ENCODE data around the gene AGPAT3. TPM values are rescaled to one million over a fixed set of nuclear protein-coding genes. Genes with fewer than 3 reads are reported as not detected.

The AGPAT3 gene
- polyA plus RNA-seq, 2 donors, result 15.3 to 18.6 TPM

DNA sequence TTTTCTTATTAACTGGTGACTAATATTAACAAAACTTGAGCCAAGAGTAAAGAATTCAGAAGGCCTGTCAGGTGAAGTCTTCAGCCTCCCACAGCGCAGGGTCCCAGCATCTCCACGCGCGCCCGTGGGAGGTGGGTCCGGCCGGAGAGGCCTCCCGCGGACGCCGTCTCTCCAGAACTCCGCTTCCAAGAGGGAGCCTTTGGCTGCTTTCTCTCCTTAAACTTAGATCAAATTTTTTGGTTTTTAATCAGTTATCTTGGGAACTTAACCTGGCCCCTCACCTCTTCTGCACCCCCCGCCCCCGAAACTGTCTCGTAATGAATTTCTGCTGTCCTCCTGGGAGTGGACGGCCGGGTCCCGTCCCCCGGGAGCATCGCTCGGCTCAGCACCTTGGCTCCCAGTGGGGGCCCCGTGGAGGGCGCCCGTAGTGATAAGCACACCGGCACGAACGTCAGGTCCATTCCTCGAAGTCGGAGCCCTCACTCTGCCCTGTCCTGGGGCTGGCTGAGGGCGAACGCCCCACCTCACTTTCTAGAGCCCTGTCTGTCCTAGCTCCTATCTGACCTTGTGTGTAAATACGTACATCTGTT lies 117.6 kb downstream of the AGPAT3 start:
- Histone ChIP-seq H3K27ac (ENCODE audit: low read depth in 2 of 2, low read length in 1 of 2) (no peak overlapping the region), H3K9me3 (ENCODE audit: control insufficient read depth in 2 of 2, insufficient read depth in 1 of 2, low read depth in 1 of 2, low read length in 1 of 2) (no peaks in the 10 kb centered on the region), H3K4me1 (ENCODE audit: control insufficient read depth in 2 of 2, insufficient read depth in 2 of 2, low read length in 1 of 2) (no peaks in the 10 kb centered on the region), H3K27me3 (ENCODE audit: control insufficient read depth in 1 of 2, insufficient read depth in 2 of 2, low read length in 2 of 2) (no peaks in the 10 kb centered on the region), H3K4me3 (ENCODE audit: low read depth in 1 of 2, low read length in 2 of 2) (no peak overlapping the region), H3K36me3 (ENCODE audit: control insufficient read depth in 2 of 2, insufficient read depth in 2 of 2, low read length in 1 of 2) (peaks cover 0 to 34% of the 10 kb centered on the region in 2 donors)
- WGBS, 2 donors, result 94 to 95% methylated on average over 32 of the region's 32 CpGs

DNA sequence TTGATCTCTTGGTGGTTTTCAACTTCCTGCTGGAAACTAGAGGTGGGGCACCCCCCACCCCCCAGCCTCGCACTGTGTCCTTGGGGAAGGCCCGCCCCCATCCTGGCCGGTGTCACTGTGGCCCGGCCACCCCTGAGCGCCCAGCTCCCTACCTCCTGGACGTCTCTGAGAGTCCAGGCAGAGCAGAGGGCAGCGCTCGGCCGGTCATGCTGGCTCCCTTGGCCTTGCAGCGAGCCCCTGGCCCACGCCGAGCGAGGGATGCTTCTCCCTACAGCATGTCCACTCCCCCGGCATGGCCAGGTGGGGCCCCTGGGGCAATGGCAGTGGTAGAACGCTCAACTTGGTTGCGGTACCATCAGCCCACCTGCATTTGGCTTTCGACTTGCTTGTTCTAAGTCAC lies 118.4 kb downstream of the AGPAT3 start:
- H3K4me1 ChIP-seq (ENCODE audit: control insufficient read depth in 2 of 2, insufficient read depth in 2 of 2, low read length in 1 of 2), result peaks cover 0 to 3% of the 10 kb centered on the region in 2 donors
- no peak overlapping the region for H3K4me3 ChIP-seq (ENCODE audit: low read depth in 1 of 2, low read length in 2 of 2)
- peaks cover 0 to 28% of the 10 kb centered on the region in 2 donors for H3K36me3 ChIP-seq (ENCODE audit: control insufficient read depth in 2 of 2, insufficient read depth in 2 of 2, low read length in 1 of 2)
- 88 to 94% methylated on average over 17 of the region's 17 CpGs for WGBS, 2 donors
- H3K9me3 ChIP-seq (ENCODE audit: control insufficient read depth in 2 of 2, insufficient read depth in 1 of 2, low read depth in 1 of 2, low read length in 1 of 2), result no peaks in the 10 kb centered on the region
- no peaks in the 10 kb centered on the region for H3K27me3 ChIP-seq (ENCODE audit: control insufficient read depth in 1 of 2, insufficient read depth in 2 of 2, low read length in 2 of 2)
- H3K27ac ChIP-seq (ENCODE audit: low read depth in 2 of 2, low read length in 1 of 2), result no peak overlapping the region

DNA sequence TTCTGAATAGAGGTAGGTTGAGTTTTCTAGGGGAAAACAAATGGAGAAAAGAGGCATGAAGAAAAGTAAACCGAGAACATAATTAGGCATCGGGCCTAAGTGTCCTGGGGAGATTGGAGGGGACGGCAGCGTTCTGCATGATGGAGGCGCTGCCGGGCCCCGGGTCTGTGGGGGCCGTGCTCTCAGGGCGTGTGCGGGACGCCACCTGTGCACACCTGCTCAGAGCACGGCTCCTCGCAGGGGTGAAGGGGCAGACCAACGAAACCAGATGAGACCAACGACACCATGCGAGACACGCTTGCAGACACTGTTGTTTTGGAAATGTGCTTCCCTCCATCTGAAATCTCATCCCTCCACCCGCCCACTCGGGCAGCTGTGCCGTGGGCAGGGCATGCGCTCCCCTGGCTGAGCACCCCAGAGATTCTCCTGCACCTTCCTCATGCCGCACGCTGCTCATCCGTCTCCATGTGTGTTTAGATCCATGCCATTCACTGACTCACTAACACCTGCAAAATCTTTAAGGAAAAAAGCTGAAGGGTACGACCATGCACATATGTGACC lies 118.9 kb downstream of the AGPAT3 start:
- H3K4me3 ChIP-seq (ENCODE audit: low read depth in 1 of 2, low read length in 2 of 2), result no peak overlapping the region
- H3K27me3 ChIP-seq (ENCODE audit: control insufficient read depth in 1 of 2, insufficient read depth in 2 of 2, low read length in 2 of 2), result no peaks in the 10 kb centered on the region
- peaks cover 0 to 28% of the 10 kb centered on the region in 2 donors for H3K36me3 ChIP-seq (ENCODE audit: control insufficient read depth in 2 of 2, insufficient read depth in 2 of 2, low read length in 1 of 2)
- WGBS, 2 donors, result 91% methylated on average over 25 of the region's 25 CpGs
- H3K27ac ChIP-seq (ENCODE audit: low read depth in 2 of 2, low read length in 1 of 2), result no peak overlapping the region
- H3K9me3 ChIP-seq (ENCODE audit: control insufficient read depth in 2 of 2, insufficient read depth in 1 of 2, low read depth in 1 of 2, low read length in 1 of 2), result no peaks in the 10 kb centered on the region
- H3K4me1 ChIP-seq (ENCODE audit: control insufficient read depth in 2 of 2, insufficient read depth in 2 of 2, low read length in 1 of 2), result peaks cover 0 to 3% of the 10 kb centered on the region in 2 donors

DNA sequence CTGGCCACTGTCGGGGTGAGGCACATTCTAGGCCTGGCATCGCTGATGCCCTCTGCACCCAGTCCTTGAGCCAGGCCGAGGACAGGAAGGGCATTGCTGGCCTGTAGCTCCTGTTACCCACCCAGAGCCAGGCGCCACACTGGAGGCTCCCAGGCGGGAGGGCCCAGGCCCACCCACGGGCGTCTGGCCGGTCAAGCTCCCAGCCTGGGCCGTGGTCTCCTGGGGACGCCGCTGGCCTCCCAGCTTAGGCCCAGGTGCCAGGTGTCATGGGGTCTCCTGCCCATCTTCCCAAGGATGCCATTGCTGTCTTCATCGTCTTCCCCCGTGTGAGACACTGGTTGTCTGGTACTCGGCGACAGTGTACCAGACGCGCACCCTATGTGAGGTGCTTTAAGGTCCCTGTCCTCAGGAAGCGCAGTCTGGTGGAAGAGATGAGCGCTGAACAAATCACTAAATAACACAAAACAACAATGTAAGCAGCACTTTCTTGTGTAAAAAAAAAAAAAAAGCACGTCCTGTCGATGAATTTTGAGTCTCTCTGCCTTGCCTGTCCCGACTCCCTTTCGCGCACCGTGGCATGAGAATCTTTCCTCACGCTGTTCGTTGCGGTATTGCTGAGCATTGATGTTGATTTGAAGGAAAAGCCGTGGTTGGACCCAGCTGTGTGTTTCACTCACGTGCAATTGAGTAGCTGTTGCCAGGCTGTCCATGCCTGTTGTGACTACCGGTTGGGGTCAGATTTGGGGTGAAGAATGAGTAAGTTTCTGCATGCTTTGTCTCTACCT lies 120.1 kb downstream of the AGPAT3 start:
- H3K9me3 ChIP-seq (ENCODE audit: control insufficient read depth in 2 of 2, insufficient read depth in 1 of 2, low read depth in 1 of 2, low read length in 1 of 2), result no peaks in the 10 kb centered on the region
- 87 to 88% methylated on average over 31 of the region's 31 CpGs for WGBS, 2 donors
- no peak overlapping the region for H3K4me3 ChIP-seq (ENCODE audit: low read depth in 1 of 2, low read length in 2 of 2)
- H3K27ac ChIP-seq (ENCODE audit: low read depth in 2 of 2, low read length in 1 of 2), result no peak overlapping the region
- H3K4me1 ChIP-seq (ENCODE audit: control insufficient read depth in 2 of 2, insufficient read depth in 2 of 2, low read length in 1 of 2), result peaks cover 0 to 3% of the 10 kb centered on the region in 2 donors
- peaks cover 0 to 23% of the 10 kb centered on the region in 2 donors for H3K36me3 ChIP-seq (ENCODE audit: control insufficient read depth in 2 of 2, insufficient read depth in 2 of 2, low read length in 1 of 2)
- H3K27me3 ChIP-seq (ENCODE audit: control insufficient read depth in 1 of 2, insufficient read depth in 2 of 2, low read length in 2 of 2), result no peaks in the 10 kb centered on the region

DNA sequence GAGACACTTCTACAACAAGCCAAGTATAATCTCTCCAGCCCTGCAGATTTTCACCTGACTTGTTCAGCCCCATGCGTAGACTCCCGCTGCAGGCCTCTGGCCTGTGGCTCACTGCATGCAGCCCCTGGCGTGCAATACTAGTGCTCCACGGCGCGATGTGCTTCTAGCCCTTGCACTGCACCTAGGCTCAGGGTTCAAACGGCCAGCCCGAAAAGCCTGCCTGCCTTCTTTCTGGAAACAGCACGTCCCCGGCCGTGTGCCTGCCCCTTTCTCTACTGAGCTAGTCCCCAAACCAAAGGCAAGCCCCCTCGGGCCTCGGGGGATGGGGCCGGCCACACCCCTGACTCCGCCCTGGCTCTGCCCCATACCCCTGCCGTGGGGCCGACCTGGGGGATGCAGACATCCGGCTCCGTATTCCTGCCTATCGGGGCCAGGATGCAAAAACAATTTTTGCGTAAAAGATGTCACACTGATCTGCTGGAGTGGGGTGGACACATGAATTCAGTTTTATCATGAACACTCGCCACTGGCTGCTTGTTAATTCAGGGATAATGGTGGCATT lies 120.7 kb downstream of the AGPAT3 start:
- H3K36me3 ChIP-seq (ENCODE audit: control insufficient read depth in 2 of 2, insufficient read depth in 2 of 2, low read length in 1 of 2), result peaks cover 0 to 20% of the 10 kb centered on the region in 2 donors
- H3K27me3 ChIP-seq (ENCODE audit: control insufficient read depth in 1 of 2, insufficient read depth in 2 of 2, low read length in 2 of 2), result no peaks in the 10 kb centered on the region
- H3K4me3 ChIP-seq (ENCODE audit: low read depth in 1 of 2, low read length in 2 of 2), result no peak overlapping the region
- no peak overlapping the region for H3K27ac ChIP-seq (ENCODE audit: low read depth in 2 of 2, low read length in 1 of 2)
- peaks cover 0 to 3% of the 10 kb centered on the region in 2 donors for H3K4me1 ChIP-seq (ENCODE audit: control insufficient read depth in 2 of 2, insufficient read depth in 2 of 2, low read length in 1 of 2)
- H3K9me3 ChIP-seq (ENCODE audit: control insufficient read depth in 2 of 2, insufficient read depth in 1 of 2, low read depth in 1 of 2, low read length in 1 of 2), result no peaks in the 10 kb centered on the region
- 30 to 36% methylated on average over 22 of the region's 22 CpGs for WGBS, 2 donors

GRCh38 chr21:43986544-43987451 lies 121.8 kb downstream of the AGPAT3 start:
- Histone ChIP-seq H3K4me3 (ENCODE audit: low read depth in 1 of 2, low read length in 2 of 2) (no peak overlapping the region), H3K4me1 (ENCODE audit: control insufficient read depth in 2 of 2, insufficient read depth in 2 of 2, low read length in 1 of 2) (peaks cover 0 to 3% of the 10 kb centered on the region in 2 donors), H3K9me3 (ENCODE audit: control insufficient read depth in 2 of 2, insufficient read depth in 1 of 2, low read depth in 1 of 2, low read length in 1 of 2) (no peaks in the 10 kb centered on the region), H3K36me3 (ENCODE audit: control insufficient read depth in 2 of 2, insufficient read depth in 2 of 2, low read length in 1 of 2) (peaks cover 0 to 11% of the 10 kb centered on the region in 2 donors), H3K27me3 (ENCODE audit: control insufficient read depth in 1 of 2, insufficient read depth in 2 of 2, low read length in 2 of 2) (no peaks in the 10 kb centered on the region), H3K27ac (ENCODE audit: low read depth in 2 of 2, low read length in 1 of 2) (no peak overlapping the region)
- WGBS, 2 donors, result 47 to 62% methylated on average over 22 of the region's 22 CpGs

- H3K27me3 ChIP-seq (ENCODE audit: control insufficient read depth in 1 of 2, insufficient read depth in 2 of 2, low read length in 2 of 2), result no peaks in the 10 kb centered on the region
- H3K4me1 ChIP-seq (ENCODE audit: control insufficient read depth in 2 of 2, insufficient read depth in 2 of 2, low read length in 1 of 2), result peaks cover 0 to 3% of the 10 kb centered on the region in 2 donors
- no peaks in the 10 kb centered on the region for H3K9me3 ChIP-seq (ENCODE audit: control insufficient read depth in 2 of 2, insufficient read depth in 1 of 2, low read depth in 1 of 2, low read length in 1 of 2)
- H3K27ac ChIP-seq (ENCODE audit: low read depth in 2 of 2, low read length in 1 of 2), result no peak overlapping the region
- H3K4me3 ChIP-seq (ENCODE audit: low read depth in 1 of 2, low read length in 2 of 2), result no peak overlapping the region
- 61 to 63% methylated on average over 6 of the region's 6 CpGs for WGBS, 2 donors
- peaks cover 0 to 8% of the 10 kb centered on the region in 2 donors for H3K36me3 ChIP-seq (ENCODE audit: control insufficient read depth in 2 of 2, insufficient read depth in 2 of 2, low read length in 1 of 2)
Observed at GRCh38 chr21:43987509-43987908, 122.5 kb downstream of the AGPAT3 start.

- H3K27ac ChIP-seq (ENCODE audit: low read depth in 2 of 2, low read length in 1 of 2), result no peak overlapping the region
- H3K36me3 ChIP-seq (ENCODE audit: control insufficient read depth in 2 of 2, insufficient read depth in 2 of 2, low read length in 1 of 2), result peaks cover 0 to 8% of the 10 kb centered on the region in 2 donors
- H3K27me3 ChIP-seq (ENCODE audit: control insufficient read depth in 1 of 2, insufficient read depth in 2 of 2, low read length in 2 of 2), result no peaks in the 10 kb centered on the region
- no peaks in the 10 kb centered on the region for H3K9me3 ChIP-seq (ENCODE audit: control insufficient read depth in 2 of 2, insufficient read depth in 1 of 2, low read depth in 1 of 2, low read length in 1 of 2)
- 75 to 76% methylated on average over 9 of the region's 9 CpGs for WGBS, 2 donors
- no peak overlapping the region for H3K4me3 ChIP-seq (ENCODE audit: low read depth in 1 of 2, low read length in 2 of 2)
- H3K4me1 ChIP-seq (ENCODE audit: control insufficient read depth in 2 of 2, insufficient read depth in 2 of 2, low read length in 1 of 2), result peaks cover 0 to 3% of the 10 kb centered on the region in 2 donors
Observed at GRCh38 chr21:43988016-43988415, 123.0 kb downstream of the AGPAT3 start.

Data from esophagus (tissue), 2 donors.